Mesenchymal stem cell (in vitro differentiated cells and primary cell): ENCODE measurements around the gene PYDC1.
A peak's percentile ranks its signal among the peaks of the same experiment; 100 is the strongest.

Experiments used
- DNase-seq: peaks from one replicate; pipeline ENCODE4 v3.0.0-alpha.2; 2013
- H2AFZ ChIP-seq: one replicate; pipeline ENCODE4 v1.6.1; 2013; ENCODE audit warnings: low read depth, mild to moderate bottlenecking, control low read depth, inconsistent platforms, low read length, moderate library complexity
- H2AK5ac ChIP-seq: 2 replicates; pipeline ENCODE4 v1.6.1; 2013; ENCODE audit warnings: low read length, moderate library complexity, mild to moderate bottlenecking, inconsistent platforms; ENCODE audit not compliant: severe bottlenecking
- H2BK120ac ChIP-seq: one replicate; pipeline ENCODE4 v1.6.1; 2013; ENCODE audit warnings: low read depth, mild to moderate bottlenecking, inconsistent platforms, low read length, moderate library complexity
- H2BK12ac ChIP-seq, 2 experiments: one replicate each; pipeline ENCODE4 v1.6.1; 2013; ENCODE audit warnings: inconsistent platforms in 2 of 2, low read length in 2 of 2, mild to moderate bottlenecking in 2 of 2, moderate library complexity in 2 of 2, control low read depth in 1 of 2
- H2BK15ac ChIP-seq: one replicate; pipeline ENCODE4 v1.6.1; 2013; ENCODE audit warnings: mild to moderate bottlenecking, low read depth, inconsistent platforms; ENCODE audit not compliant: poor library complexity, severe bottlenecking
- H2BK5ac ChIP-seq: 2 replicates; pipeline ENCODE4 v1.6.1; 2013; ENCODE audit warnings: low read depth, mild to moderate bottlenecking, low read length, control low read depth, inconsistent platforms; ENCODE audit not compliant: poor library complexity, severe bottlenecking
- H3K14ac ChIP-seq, 2 experiments: one replicate each; pipeline ENCODE4 v1.6.1; 2013; ENCODE audit warnings: inconsistent platforms in 2 of 2, low read length in 2 of 2, control low read depth in 1 of 2, mild to moderate bottlenecking in 1 of 2, moderate library complexity in 1 of 2
- H3K18ac ChIP-seq, 2 experiments: one replicate each; pipeline ENCODE4 v1.6.1; 2013; ENCODE audit warnings: inconsistent platforms in 2 of 2, low read length in 2 of 2, control low read depth in 1 of 2, low read depth in 1 of 2, mild to moderate bottlenecking in 1 of 2
- H3K23ac ChIP-seq, 2 experiments: one replicate each; pipeline ENCODE4 v1.6.1; 2013; ENCODE audit warnings: inconsistent platforms in 2 of 2, low read length in 2 of 2, mild to moderate bottlenecking in 2 of 2, moderate library complexity in 2 of 2, control low read depth in 1 of 2
- H3K27ac ChIP-seq: 2 replicates; pipeline ENCODE4 v1.5.1; 2013; ENCODE audit warnings: mild to moderate bottlenecking, moderate library complexity, low read length, control low read depth, inconsistent platforms; ENCODE audit not compliant: poor library complexity, severe bottlenecking
- H3K27me3 ChIP-seq, 2 experiments: 2 replicates each; pipeline versions ENCODE4 v1.6.1 to v1.7.0; 2013; ENCODE audit warnings: low read length in 2 of 2, mild to moderate bottlenecking in 2 of 2, moderate library complexity in 2 of 2, control low read depth in 1 of 2, inconsistent platforms in 1 of 2; ENCODE audit not compliant: control insufficient read depth in 1 of 2, insufficient read depth in 1 of 2
- H3K36me3 ChIP-seq, 2 experiments: 2 replicates each; pipeline versions ENCODE4 v1.6.1 to v1.7.0; 2013; ENCODE audit warnings: low read length in 2 of 2, control low read depth in 1 of 2, inconsistent platforms in 1 of 2, low read depth in 1 of 2, mild to moderate bottlenecking in 1 of 2; ENCODE audit not compliant: insufficient read depth in 2 of 2, control insufficient read depth in 1 of 2
- H3K4ac ChIP-seq, 2 experiments: one replicate each; pipeline ENCODE4 v1.6.1; 2013; ENCODE audit warnings: inconsistent platforms in 2 of 2, low read length in 2 of 2, mild to moderate bottlenecking in 2 of 2, moderate library complexity in 2 of 2, control low read depth in 1 of 2, low read depth in 1 of 2
- H3K4me1 ChIP-seq: 2 replicates; pipeline ENCODE4 v1.6.1; 2013; ENCODE audit warnings: low read depth, low read length, control low read depth; ENCODE audit not compliant: control insufficient read depth, insufficient read depth
- H3K4me2 ChIP-seq: 2 replicates; pipeline ENCODE4 v1.6.1; 2013; ENCODE audit warnings: low read length, mild to moderate bottlenecking, inconsistent platforms; ENCODE audit not compliant: poor library complexity, severe bottlenecking
- H3K4me3 ChIP-seq, 2 experiments: 2 replicates each; pipeline versions ENCODE4 v1.5.1 to v1.7.0; 2013; ENCODE audit warnings: low read length in 2 of 2, mild to moderate bottlenecking in 2 of 2, control low read depth in 1 of 2, low read depth in 1 of 2; ENCODE audit not compliant: insufficient read depth in 1 of 2
- H3K79me1 ChIP-seq: replicated peaks from 2 replicates; pipeline ENCODE4 v1.6.1; 2013; ENCODE audit warnings: mild to moderate bottlenecking, control low read depth, low read length, inconsistent platforms; ENCODE audit not compliant: poor library complexity, severe bottlenecking
- H3K9ac ChIP-seq: 2 replicates; pipeline ENCODE4 v1.7.0; 2013; ENCODE audit warnings: mild to moderate bottlenecking, low read length, moderate library complexity
- H3K9me3 ChIP-seq: 2 replicates; pipeline ENCODE4 v1.7.0; 2013; ENCODE audit warnings: mild to moderate bottlenecking, low read length; ENCODE audit not compliant: control insufficient read depth
- H4K8ac ChIP-seq: one replicate; pipeline ENCODE4 v1.6.1; 2013; ENCODE audit warnings: inconsistent platforms, mild to moderate bottlenecking, low read length, moderate library complexity
- H4K91ac ChIP-seq: one replicate; pipeline ENCODE4 v1.6.1; 2013; ENCODE audit warnings: mild to moderate bottlenecking, low read length, inconsistent platforms
- WGBS: methylation state at CpG from one replicate; pipeline ENCODE4 v1.1.7; 2013; ENCODE audit warnings: mixed read lengths; 5-methylcytosine and 5-hydroxymethylcytosine counted together

PYDC1 gene

GRCh38 chr16:31213342-31213741, 3.6 kb downstream of the PYDC1 start:
- H2AFZ ChIP-seq = no peak overlapping the region
- H3K4ac ChIP-seq = no peak overlapping the region
- no peak overlapping the region for H2AK5ac ChIP-seq
- no peak overlapping the region for H3K23ac ChIP-seq
- H3K9ac ChIP-seq = no peak overlapping the region
- H3K4me3 ChIP-seq = no peak overlapping the region
- H3K9me3 ChIP-seq = no peaks in the 10 kb centered on the region
- no peak overlapping the region for H2BK15ac ChIP-seq
- H3K18ac ChIP-seq = no peak overlapping the region
- 100% methylated on average over 1 of the region's 1 CpG for WGBS
- H4K8ac ChIP-seq = no peak overlapping the region
- H3K27me3 ChIP-seq = peaks cover 67 to 73% of the 10 kb centered on the region in 2 experiments
- H2BK120ac ChIP-seq = no peak overlapping the region
- H3K14ac ChIP-seq = no peak overlapping the region
- no peak for DNase-seq
- no peaks in the 10 kb centered on the region for H3K79me1 ChIP-seq
- no peaks in the 10 kb centered on the region for H3K36me3 ChIP-seq
- H2BK5ac ChIP-seq = no peak overlapping the region
- H3K4me1 ChIP-seq = peaks cover 22% of the 10 kb centered on the region
- no peak overlapping the region for H3K27ac ChIP-seq
- H3K4me2 ChIP-seq = no peak overlapping the region
- H2BK12ac ChIP-seq = no peak overlapping the region
- no peak overlapping the region for H4K91ac ChIP-seq

GRCh38 chr16:31206776-31207175, 10.2 kb downstream of the PYDC1 start:
- Histone ChIP-seq H3K18ac (no peak overlapping the region), H3K4me2 (no peak overlapping the region), H2BK15ac (no peak overlapping the region), H2BK5ac (no peak overlapping the region), H3K4ac (no peak overlapping the region), H3K23ac (no peak overlapping the region), H2AFZ (no peak overlapping the region), H3K4me1 (peaks cover 11% of the 10 kb centered on the region), H2BK12ac (no peak overlapping the region), H3K79me1 (no peaks in the 10 kb centered on the region), H3K27me3 (peaks cover 36 to 53% of the 10 kb centered on the region in 2 experiments), H2AK5ac (no peak overlapping the region), H3K36me3 (peaks cover 0 to 4% of the 10 kb centered on the region in 2 experiments), H3K9ac (no peak overlapping the region), H4K91ac (no peak overlapping the region), H3K14ac (no peak overlapping the region), H3K9me3 (no peaks in the 10 kb centered on the region), H2BK120ac (no peak overlapping the region), H3K4me3 (no peak overlapping the region), H4K8ac (no peak overlapping the region), H3K27ac (no peak overlapping the region)
- WGBS = 89% methylated on average over 6 of the region's 6 CpGs
- DNase-seq = no peak

- Histone ChIP-seq H3K9me3 (no peaks in the 10 kb centered on the region), H2BK5ac (no peak overlapping the region), H4K91ac (no peak overlapping the region), H3K36me3 (peaks cover 5 to 13% of the 10 kb centered on the region in 2 experiments), H3K4me2 (no peak overlapping the region), H2AFZ (no peak overlapping the region), H2AK5ac (no peak overlapping the region), H3K27ac (no peak overlapping the region), H3K14ac (no peak overlapping the region), H2BK120ac (no peak overlapping the region), H3K4me1 (peaks cover 15% of the 10 kb centered on the region), H3K79me1 (no peaks in the 10 kb centered on the region), H3K9ac (no peak overlapping the region), H2BK15ac (no peak overlapping the region), H3K4ac (no peak overlapping the region), H2BK12ac (no peak overlapping the region), H3K23ac (no peak overlapping the region), H3K4me3 (no peak overlapping the region), H3K27me3 (peaks cover 33 to 44% of the 10 kb centered on the region in 2 experiments), H3K18ac (no peak overlapping the region), H4K8ac (no peak overlapping the region)
- DNase-seq = no peak
- whole genome bisulfite sequencing = 90% methylated on average over 8 of the region's 9 CpGs
Measured at GRCh38 chr16:31204871-31205666, 11.9 kb downstream of the PYDC1 start.

- Histone ChIP-seq H4K8ac (peak within 1 kb of the TSS; percentile 59), H2AFZ (peak within 1 kb of the TSS; percentile 88), H2BK12ac (peak within 1 kb of the TSS in 1 of 2 experiments; percentile 67), H3K23ac (peak within 1 kb of the TSS in 1 of 2 experiments; percentile 90), H3K9me3 (no peaks in the 10 kb centered on the region), H3K18ac (peak within 1 kb of the TSS; percentile 37 to 81), H4K91ac (peak within 1 kb of the TSS; percentile 54), H3K36me3 (peaks cover 27 to 30% of the 10 kb centered on the region in 2 experiments), H3K4ac (peak within 1 kb of the TSS; percentile 9 to 71), H2BK15ac (no peak within 1 kb of the TSS), H2BK5ac (no peak within 1 kb of the TSS), H3K9ac (peak within 1 kb of the TSS; percentile 84), H3K14ac (peak within 1 kb of the TSS in 1 of 2 experiments; percentile 99), H2AK5ac (no peak within 1 kb of the TSS), H3K4me3 (peak within 1 kb of the TSS; percentile 71 to 90), H3K27ac (no peak within 1 kb of the TSS), H3K4me2 (peak within 1 kb of the TSS; percentile 98), H2BK120ac (peak within 1 kb of the TSS; percentile 34), H3K79me1 (peaks cover 7% of the 10 kb centered on the region), H3K4me1 (peaks cover 15% of the 10 kb centered on the region), H3K27me3 (peaks cover 14 to 29% of the 10 kb centered on the region in 2 experiments)
- WGBS = 22% methylated on average over 59 of the region's 69 CpGs
- DNase-seq = peak; percentile 43
Measured at GRCh38 chr16:31202414-31203375, 14.2 kb downstream of the PYDC1 start, which contains the start of gene PYCARD. Gene PYCARD (minus strand): TSS chr16:31202760. CDS start chr16:31202690, 70 bp downstream.
